ENCODE data around the gene UQCR11. TPM values are rescaled to one million over a fixed set of nuclear protein-coding genes. Genes with fewer than 3 reads are reported as not detected.

UQCR11 gene
- total and polyA plus RNA-seq, 2 experiments from 2014 or later, result 49.3 to 669 TPM

DNA sequence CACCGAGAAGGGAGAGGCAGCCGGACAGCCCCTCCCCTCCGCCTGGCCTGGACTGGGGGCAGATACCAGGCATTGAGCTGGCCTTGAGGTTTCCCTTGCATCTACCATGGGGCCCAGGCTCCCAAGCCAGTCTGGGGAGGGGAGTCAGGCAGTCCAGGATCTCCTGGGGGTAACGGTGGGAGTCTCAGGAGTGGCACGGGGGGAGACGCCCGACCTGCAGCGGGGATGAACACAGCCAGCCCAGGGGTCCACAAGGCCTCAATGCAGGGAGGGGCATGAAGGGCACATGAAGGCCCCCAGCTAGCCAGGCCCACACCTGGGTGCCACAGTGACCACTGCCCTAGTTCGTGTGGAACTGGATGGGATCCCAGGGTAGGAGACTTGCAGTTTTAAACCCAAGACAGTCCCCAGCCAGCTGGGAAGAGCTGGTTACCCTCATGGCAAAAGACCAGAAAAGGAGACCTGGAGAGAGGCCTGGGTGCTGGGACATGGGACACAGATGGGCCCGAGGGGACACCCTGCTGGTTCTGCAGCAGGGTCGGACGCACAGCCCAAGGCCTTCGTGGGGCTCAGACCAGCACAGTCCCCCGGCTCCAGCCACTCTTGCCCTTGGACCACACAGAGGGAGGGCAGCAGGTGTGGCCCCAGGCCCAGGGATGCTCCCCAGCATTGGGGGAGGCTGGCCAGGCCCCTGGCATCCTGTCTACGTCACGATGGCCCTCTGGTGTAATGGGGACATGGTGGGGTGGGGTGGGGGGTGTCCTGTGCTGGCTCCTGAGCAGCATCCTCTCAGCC lies 4.6 kb upstream of the UQCR11 start:
- Histone ChIP-seq H3K36me3 (ENCODE audit: low read depth) (no peaks in the 10 kb centered on the region), H3K27me3 (replicated peaks; ENCODE audit: insufficient read depth) (no peaks in the 10 kb centered on the region), H3K9me2 (ENCODE audit: insufficient read depth) (no peaks in the 10 kb centered on the region), H3K4me3 (no peak overlapping the region), H3K9ac (no peak overlapping the region), H3K9me3 (ENCODE audit: low read depth) (no peaks in the 10 kb centered on the region), H3F3A (ENCODE audit: insufficient read depth) (peaks cover 12% of the 10 kb centered on the region), H3K79me2 (ENCODE audit: insufficient read depth) (peaks cover 4% of the 10 kb centered on the region), H2AFZ (no peak overlapping the region), H4K20me1 (ENCODE audit: insufficient read depth) (no peaks in the 10 kb centered on the region), H3K4me1 (ENCODE audit: insufficient read depth) (peaks cover 5% of the 10 kb centered on the region; the same call in 1 of the 2 replicates), H3K27ac (no peak overlapping the region), H3K4me2 (ENCODE audit: unreplicated experiment) (no peak overlapping the region)
- DNase-seq, result no peak
- in situ Hi-C loops (cut with MboI), result no loop called here
- 92 to 94% methylated on average over 15 to 16 of the region's 16 CpGs for WGBS, 2 experiments (ENCODE audit: low coverage in 1 of 2, low lambda C conversion rate in 2 of 2, missing lambda C conversion rate in 2 of 2)
- TF ChIP-seq EZH2 (IDR thresholded peaks at IDR 0.05; ENCODE audit: insufficient read depth, poor library complexity, severe bottlenecking), result no peak
- no peak for TF ChIP-seq EZH2phosphoT487 (IDR thresholded peaks at IDR 0.05; ENCODE audit: insufficient read depth, low read depth)

- Histone ChIP-seq H3K9me3 (ENCODE audit: low read depth) (no peaks in the 10 kb centered on the region), H3K36me3 (ENCODE audit: low read depth) (no peaks in the 10 kb centered on the region), H3K79me2 (ENCODE audit: insufficient read depth) (peaks cover 12% of the 10 kb centered on the region), H3K27me3 (replicated peaks; ENCODE audit: insufficient read depth) (no peaks in the 10 kb centered on the region), H3K4me1 (ENCODE audit: insufficient read depth) (peaks cover 8% of the 10 kb centered on the region), H3K4me2 (ENCODE audit: unreplicated experiment) (no peak overlapping the region), H4K20me1 (ENCODE audit: insufficient read depth) (no peaks in the 10 kb centered on the region), H3K4me3 (no peak overlapping the region), H2AFZ (no peak overlapping the region), H3K9me2 (ENCODE audit: insufficient read depth) (no peaks in the 10 kb centered on the region), H3F3A (ENCODE audit: insufficient read depth) (peaks cover 12% of the 10 kb centered on the region), H3K27ac (no peak overlapping the region), H3K9ac (no peak overlapping the region)
- DNase-seq, result no peak
- TF ChIP-seq EZH2phosphoT487 (IDR thresholded peaks at IDR 0.05; ENCODE audit: insufficient read depth, low read depth), result no peak
- no peak for TF ChIP-seq EZH2 (IDR thresholded peaks at IDR 0.05; ENCODE audit: insufficient read depth, poor library complexity, severe bottlenecking)
- in situ Hi-C loops (cut with MboI), result no loop called here
- WGBS, 2 experiments (ENCODE audit: low coverage in 1 of 2, low lambda C conversion rate in 2 of 2, missing lambda C conversion rate in 2 of 2), result 46 to 57% methylated on average over 10 of the region's 10 CpGs
These were observed 3.8 kb upstream of the UQCR11 start for GRCh38 chr19:1609103-1609396.

- peak; percentile 7 for DNase-seq
- Histone ChIP-seq H3F3A (ENCODE audit: insufficient read depth) (peaks cover 12% of the 10 kb centered on the region), H3K4me2 (ENCODE audit: unreplicated experiment) (no peak overlapping the region), H3K4me3 (no peak overlapping the region), H3K27me3 (replicated peaks; ENCODE audit: insufficient read depth) (no peaks in the 10 kb centered on the region), H3K9me3 (ENCODE audit: low read depth) (no peaks in the 10 kb centered on the region), H2AFZ (no peak overlapping the region), H4K20me1 (ENCODE audit: insufficient read depth) (no peaks in the 10 kb centered on the region), H3K4me1 (ENCODE audit: insufficient read depth) (peaks cover 13% of the 10 kb centered on the region), H3K9me2 (ENCODE audit: insufficient read depth) (no peaks in the 10 kb centered on the region), H3K9ac (no peak overlapping the region), H3K36me3 (ENCODE audit: low read depth) (no peaks in the 10 kb centered on the region), H3K27ac (no peak overlapping the region), H3K79me2 (ENCODE audit: insufficient read depth) (peaks cover 17% of the 10 kb centered on the region)
- in situ Hi-C loops (cut with MboI), result no loop called here
- WGBS, 2 experiments (ENCODE audit: low coverage in 1 of 2, low lambda C conversion rate in 2 of 2, missing lambda C conversion rate in 2 of 2), result 63 to 65% methylated on average over 18 to 23 of the region's 23 CpGs
- TF ChIP-seq EZH2phosphoT487 (IDR thresholded peaks at IDR 0.05; ENCODE audit: insufficient read depth, low read depth) (no peak), EZH2 (IDR thresholded peaks at IDR 0.05; ENCODE audit: insufficient read depth, poor library complexity, severe bottlenecking) (no peak)
These were observed 3.3 kb upstream of the UQCR11 start for GRCh38 chr19:1608359-1609102.

DNA sequence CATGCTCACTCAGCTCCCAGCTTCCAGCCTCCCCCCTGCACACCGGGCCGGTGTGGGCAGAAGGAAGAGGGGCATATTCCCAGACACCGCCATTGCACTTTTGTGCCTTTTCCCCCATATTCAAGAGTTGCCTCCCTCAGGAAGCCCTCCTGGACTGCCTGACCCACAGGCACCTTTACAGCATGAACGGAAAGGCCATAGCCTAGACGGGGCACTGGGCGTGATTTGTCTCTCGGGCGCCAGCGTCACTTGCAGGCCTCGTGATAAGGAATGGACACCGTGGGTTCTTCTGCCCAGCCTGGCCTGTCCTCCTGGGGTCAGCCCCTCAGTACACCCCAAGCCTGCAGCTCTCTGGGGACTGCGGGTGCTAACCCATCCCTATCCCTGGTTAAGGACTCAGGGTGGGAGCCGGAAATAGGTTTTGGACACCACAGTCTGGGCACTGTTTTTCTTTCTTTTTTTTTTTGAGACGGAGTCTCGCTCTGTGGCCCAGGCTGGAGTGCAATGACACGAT lies 933 bp upstream of the UQCR11 start:
- H3K9me2 ChIP-seq (ENCODE audit: insufficient read depth), result no peaks in the 10 kb centered on the region
- H3K79me2 ChIP-seq (ENCODE audit: insufficient read depth), result peaks cover 41% of the 10 kb centered on the region
- peaks cover 12% of the 10 kb centered on the region for H3F3A ChIP-seq (ENCODE audit: insufficient read depth)
- WGBS, 2 experiments (ENCODE audit: low coverage in 1 of 2, low lambda C conversion rate in 2 of 2, missing lambda C conversion rate in 2 of 2), result 11 to 15% methylated on average over 16 of the region's 16 CpGs
- peak overlapping the region; percentile 95 for H3K4me2 ChIP-seq (ENCODE audit: unreplicated experiment)
- H3K4me3 ChIP-seq, result peak overlapping the region; percentile 89
- TF ChIP-seq EZH2phosphoT487 (IDR thresholded peaks at IDR 0.05; ENCODE audit: insufficient read depth, low read depth), result no peak
- no peak for TF ChIP-seq EZH2 (IDR thresholded peaks at IDR 0.05; ENCODE audit: insufficient read depth, poor library complexity, severe bottlenecking)
- no peak for DNase-seq
- no peaks in the 10 kb centered on the region for H3K27me3 ChIP-seq (replicated peaks; ENCODE audit: insufficient read depth)
- H3K9me3 ChIP-seq (ENCODE audit: low read depth), result no peaks in the 10 kb centered on the region
- no peaks in the 10 kb centered on the region for H4K20me1 ChIP-seq (ENCODE audit: insufficient read depth)
- H2AFZ ChIP-seq, result peak overlapping the region; percentile 95
- no peaks in the 10 kb centered on the region for H3K36me3 ChIP-seq (ENCODE audit: low read depth)
- H3K9ac ChIP-seq, result peak overlapping the region; percentile 86
- in situ Hi-C loops (cut with MboI), result no loop called here
- H3K4me1 ChIP-seq (ENCODE audit: insufficient read depth), result peaks cover 13% of the 10 kb centered on the region
- H3K27ac ChIP-seq, result peak overlapping the region; percentile 89
